ENCODE data around the gene IQCK.
"Not testable (repeated sequence)": the region's sequence is repeated elsewhere in the genome, so short reads cannot be mapped to it uniquely, and the experiment has no call there.

The IQCK gene, protein sequence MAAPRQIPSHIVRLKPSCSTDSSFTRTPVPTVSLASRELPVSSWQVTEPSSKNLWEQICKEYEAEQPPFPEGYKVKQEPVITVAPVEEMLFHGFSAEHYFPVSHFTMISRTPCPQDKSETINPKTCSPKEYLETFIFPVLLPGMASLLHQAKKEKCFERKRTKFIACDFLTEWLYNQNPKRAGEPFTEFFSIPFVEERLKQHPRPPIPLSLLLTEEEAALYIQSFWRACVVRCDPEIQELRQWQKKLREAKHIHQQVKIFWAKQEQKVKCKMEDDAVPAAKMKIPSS

DNA sequence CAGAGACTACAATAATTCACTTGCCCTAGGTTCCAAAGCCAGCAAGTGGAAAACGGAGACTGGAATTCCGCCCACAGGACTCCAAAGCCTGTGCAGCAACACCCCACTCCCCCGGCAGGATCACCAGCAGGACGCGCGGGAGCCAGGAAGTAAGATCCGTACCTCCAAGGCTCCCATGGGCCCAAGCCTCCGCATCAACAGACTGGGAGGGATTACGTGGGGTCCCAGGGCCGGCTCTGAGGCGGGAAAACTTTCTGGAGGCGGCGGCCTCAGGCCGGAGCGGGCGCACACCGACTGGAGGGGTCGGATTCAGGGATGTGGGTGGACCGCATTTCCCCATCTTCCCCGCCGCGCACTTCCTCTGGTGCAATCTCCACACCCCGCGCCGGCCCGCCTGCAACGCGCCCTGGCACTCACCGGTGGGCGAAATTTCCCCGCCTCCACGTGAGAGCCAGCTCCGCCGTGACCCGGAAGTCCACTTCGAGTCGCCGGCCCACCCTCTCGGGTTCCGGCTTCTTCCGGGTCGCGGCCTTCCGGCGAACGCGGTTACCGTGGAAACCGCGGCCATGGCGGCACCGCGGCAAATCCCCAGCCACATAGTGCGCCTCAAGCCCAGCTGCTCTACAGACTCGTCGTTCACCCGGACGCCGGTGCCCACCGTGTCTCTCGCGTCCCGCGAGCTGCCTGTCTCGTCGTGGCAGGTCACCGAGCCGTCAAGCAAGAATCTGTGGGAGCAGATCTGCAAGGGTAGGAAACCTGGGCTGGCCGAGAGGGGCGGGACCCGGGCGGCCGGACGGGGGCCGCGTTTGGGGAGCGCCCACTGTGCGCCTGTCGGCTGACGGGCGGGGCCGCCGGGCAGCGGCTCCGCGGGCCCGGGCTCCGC, at the start of gene IQCK, which contains the start of gene KNOP1:
Gene IQCK (plus strand): TSS at position 531 of the 883 bp plus-strand sequence. CDS start 36 bp downstream, at position 567.
Gene KNOP1 (minus strand): TSS at position 487 of the 883 bp plus-strand sequence. CDS start 3,192 bp downstream, outside the sequence.
- DNase-seq (ENCODE audit: extremely low read depth, low read depth): peak; percentile 66
- H3K4me3 ChIP-seq (replicated peaks; ENCODE audit: low read depth, low read length): peak within 1 kb of the TSS; percentile 93
- TF ChIP-seq, protein P1, sequence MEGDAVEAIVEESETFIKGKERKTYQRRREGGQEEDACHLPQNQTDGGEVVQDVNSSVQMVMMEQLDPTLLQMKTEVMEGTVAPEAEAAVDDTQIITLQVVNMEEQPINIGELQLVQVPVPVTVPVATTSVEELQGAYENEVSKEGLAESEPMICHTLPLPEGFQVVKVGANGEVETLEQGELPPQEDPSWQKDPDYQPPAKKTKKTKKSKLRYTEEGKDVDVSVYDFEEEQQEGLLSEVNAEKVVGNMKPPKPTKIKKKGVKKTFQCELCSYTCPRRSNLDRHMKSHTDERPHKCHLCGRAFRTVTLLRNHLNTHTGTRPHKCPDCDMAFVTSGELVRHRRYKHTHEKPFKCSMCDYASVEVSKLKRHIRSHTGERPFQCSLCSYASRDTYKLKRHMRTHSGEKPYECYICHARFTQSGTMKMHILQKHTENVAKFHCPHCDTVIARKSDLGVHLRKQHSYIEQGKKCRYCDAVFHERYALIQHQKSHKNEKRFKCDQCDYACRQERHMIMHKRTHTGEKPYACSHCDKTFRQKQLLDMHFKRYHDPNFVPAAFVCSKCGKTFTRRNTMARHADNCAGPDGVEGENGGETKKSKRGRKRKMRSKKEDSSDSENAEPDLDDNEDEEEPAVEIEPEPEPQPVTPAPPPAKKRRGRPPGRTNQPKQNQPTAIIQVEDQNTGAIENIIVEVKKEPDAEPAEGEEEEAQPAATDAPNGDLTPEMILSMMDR (IDR thresholded peaks at IDR 0.05; ENCODE audit: low read depth, low read length, missing control alignments): no peak

DNA sequence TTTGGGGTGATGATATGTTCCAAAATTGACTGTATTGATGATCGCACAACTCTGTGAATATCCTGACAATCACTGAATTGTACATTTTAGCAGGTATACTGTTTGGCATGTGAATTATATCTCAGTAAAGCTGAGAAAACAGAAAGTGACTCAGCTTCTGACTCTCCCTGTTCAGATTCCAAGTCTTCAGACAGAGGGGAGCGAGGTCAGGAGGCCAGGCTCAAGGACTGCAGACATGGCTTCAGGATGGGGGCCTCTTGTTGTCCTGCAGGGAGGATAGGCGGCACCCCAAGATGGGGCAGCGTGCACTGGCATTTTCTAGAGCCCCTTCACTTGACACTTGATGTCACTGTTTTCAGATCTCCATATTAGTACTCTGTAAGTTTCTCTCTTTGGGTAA, 45.7 kb upstream of the IQCK start:
- H3K4me3 ChIP-seq (replicated peaks; ENCODE audit: low read depth, low read length): no peak overlapping the region
- TF ChIP-seq, protein P1 (IDR thresholded peaks at IDR 0.05; ENCODE audit: low read depth, low read length, missing control alignments): no peak
- DNase-seq (ENCODE audit: extremely low read depth, low read depth): no peak

DNA sequence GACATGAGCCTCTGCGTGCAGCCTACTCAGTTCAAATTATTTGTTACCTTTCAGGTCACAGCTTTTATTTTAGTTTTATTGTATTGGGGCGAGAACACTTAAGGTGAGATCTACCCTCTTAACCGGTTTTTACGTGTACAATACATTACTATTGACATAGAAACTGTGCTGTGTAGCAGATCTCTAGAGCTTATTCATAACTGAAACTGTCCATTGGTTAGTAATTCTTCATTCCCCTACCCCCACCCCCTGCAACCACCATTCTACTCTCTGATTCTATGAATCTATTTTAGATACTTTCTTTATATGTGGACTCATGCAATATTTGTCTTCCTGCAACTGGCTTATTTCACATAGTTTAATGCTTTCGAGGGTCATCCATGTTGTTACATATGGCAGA, 43.6 kb upstream of the IQCK start:
- no peak overlapping the region for H3K4me3 ChIP-seq (replicated peaks; ENCODE audit: low read depth, low read length)
- DNase-seq (ENCODE audit: extremely low read depth, low read depth): no peak
- TF ChIP-seq, protein P1 (IDR thresholded peaks at IDR 0.05; ENCODE audit: low read depth, low read length, missing control alignments): no peak

DNA sequence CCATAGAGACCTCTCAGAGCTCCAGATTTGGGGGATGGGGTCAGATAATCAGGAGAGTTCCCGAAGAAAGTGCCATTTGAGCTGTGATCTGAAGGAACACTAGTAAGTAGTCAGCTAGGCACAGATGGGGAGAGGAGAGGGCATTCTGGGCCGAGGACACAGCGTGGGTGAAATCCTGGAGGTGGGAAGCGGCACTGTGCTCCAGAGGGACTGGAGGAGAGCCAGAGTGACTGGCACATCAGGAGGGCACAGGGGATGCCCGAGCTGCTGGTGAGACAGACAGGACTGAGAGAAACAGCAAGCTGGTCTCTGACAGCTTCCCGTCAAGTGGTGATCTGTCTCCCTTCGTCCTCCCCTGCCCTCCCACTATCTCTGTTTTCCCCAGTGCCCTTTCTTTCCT, 40.7 kb upstream of the IQCK start:
- DNase-seq (ENCODE audit: extremely low read depth, low read depth): no peak
- TF ChIP-seq, protein P1 (IDR thresholded peaks at IDR 0.05; ENCODE audit: low read depth, low read length, missing control alignments): no peak
- no peak overlapping the region for H3K4me3 ChIP-seq (replicated peaks; ENCODE audit: low read depth, low read length)

DNA sequence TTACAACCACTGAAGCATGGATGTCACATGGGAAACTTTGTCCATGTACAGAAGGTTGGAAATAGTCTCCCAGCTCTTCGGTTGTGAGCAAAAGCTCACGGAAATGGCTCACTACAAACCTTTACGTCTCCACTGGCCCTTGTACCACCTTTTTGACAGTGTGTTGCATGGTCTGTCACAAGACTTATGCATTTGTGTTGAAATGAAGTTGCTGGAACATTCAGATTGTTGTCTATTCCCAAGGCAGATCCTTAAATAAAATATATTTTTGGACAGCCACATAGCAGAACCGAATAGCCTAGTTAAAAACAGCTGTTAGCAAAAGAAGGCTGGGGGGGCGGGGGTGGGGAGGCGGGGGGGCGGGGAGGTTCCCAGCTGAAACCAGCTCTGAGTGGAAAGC, 39.3 kb upstream of the IQCK start:
- TF ChIP-seq, protein P1 (IDR thresholded peaks at IDR 0.05; ENCODE audit: low read depth, low read length, missing control alignments): no peak
- no peak overlapping the region for H3K4me3 ChIP-seq (replicated peaks; ENCODE audit: low read depth, low read length)
- DNase-seq (ENCODE audit: extremely low read depth, low read depth): no peak

DNA sequence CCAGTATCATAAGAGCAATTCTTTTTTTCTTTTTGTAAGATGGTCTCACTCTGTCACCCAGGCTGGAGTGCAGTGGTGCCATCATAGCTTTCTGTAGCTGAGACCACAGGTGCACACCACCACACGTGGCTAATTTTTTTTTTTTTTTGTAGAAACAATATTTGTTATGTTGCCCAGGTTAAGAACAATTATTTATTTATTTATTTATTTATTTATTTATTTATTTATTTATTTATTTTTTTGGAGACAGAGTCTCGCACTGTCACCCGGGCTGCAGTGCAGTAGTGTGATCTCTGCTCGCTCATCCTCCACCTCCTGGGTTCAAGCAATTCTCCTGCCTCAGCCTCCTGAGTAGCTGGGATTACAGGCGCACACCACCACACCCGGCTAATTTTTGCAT, 38.8 kb upstream of the IQCK start:
- H3K4me3 ChIP-seq (replicated peaks; ENCODE audit: low read depth, low read length); DNase-seq (ENCODE audit: extremely low read depth, low read depth): not testable (repeated sequence)

DNA sequence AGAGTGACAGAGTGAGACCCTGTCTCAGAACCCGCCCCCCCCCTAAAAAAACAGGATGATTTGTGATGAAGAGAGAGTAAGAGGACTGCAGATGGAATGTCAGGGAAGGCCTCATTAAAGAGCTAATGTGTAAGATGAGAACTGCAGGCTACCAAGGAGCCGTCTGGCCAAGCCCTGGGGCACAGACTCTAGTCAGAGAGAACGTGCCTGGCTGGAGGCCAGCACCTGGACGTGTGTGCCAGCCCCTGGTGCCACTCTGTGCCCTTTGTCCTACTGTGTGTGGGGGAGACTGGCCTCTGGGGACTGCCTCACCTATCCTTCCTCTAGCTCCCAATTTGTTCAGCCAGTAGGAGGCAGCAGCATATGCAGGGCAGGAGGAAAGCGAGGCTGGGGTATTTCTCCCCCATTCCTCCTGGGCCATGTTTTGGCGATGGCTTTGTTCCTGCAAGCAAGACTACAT, 37.2 kb upstream of the IQCK start:
- TF ChIP-seq, protein P1 (IDR thresholded peaks at IDR 0.05; ENCODE audit: low read depth, low read length, missing control alignments): peak; percentile 8
- DNase-seq (ENCODE audit: extremely low read depth, low read depth): no peak
- no peak overlapping the region for H3K4me3 ChIP-seq (replicated peaks; ENCODE audit: low read depth, low read length)

Measured in HFF-Myc (cell line).